HEK293 (cell line): Measurements from ENCODE around the gene LRFN4.
"Not testable (repeated sequence)": the region's sequence is repeated elsewhere in the genome, so short reads cannot be mapped to it uniquely, and the experiment has no call there.

ENCODE experiments used
- CTCF ChIA-PET: fragments of 350-600 bp; formaldehyde crosslinking; extraction: SDS; loops from one replicate; lab custom pipeline; 2021; ENCODE audit warnings: antibody characterized with exemption; lab: Yijun Ruan, JAX
- POLR2A ChIA-PET: fragments of 300-600 bp; formaldehyde crosslinking; extraction: SDS; loops from one replicate; lab custom pipeline; 2020; ENCODE audit warnings: antibody characterized with exemption, inconsistent platforms; lab: Yijun Ruan, JAX
- H3K27ac ChIP-seq: fragments of 200-500 bp; sonication (Bioruptor generic); 2 replicates; pipeline ENCODE4 v1.5.1; 2014; ENCODE audit warnings: low read depth, low read length, control low read depth, inconsistent platforms; ENCODE audit errors: extremely low read depth
- H3K36me3 ChIP-seq, 2 experiments: fragments of 200-500 bp in 1 of 2; sonication (Bioruptor generic) in 1 of 2; 1 replicate in 1 of 2; 2 replicates in 1 of 2; pipeline ENCODE4 v1.5.1; 2014 to 2017; ENCODE audit warnings: inconsistent platforms in 2 of 2, low read length in 2 of 2; ENCODE audit not compliant: control insufficient read depth in 2 of 2, insufficient read depth in 1 of 2
- H3K4me1 ChIP-seq: fragments of 200-500 bp; sonication (Bioruptor generic); 2 replicates; pipeline ENCODE4 v1.5.1; 2014; ENCODE audit warnings: mild to moderate bottlenecking, low read length, inconsistent platforms; ENCODE audit not compliant: control insufficient read depth, insufficient read depth
- H3K4me3 ChIP-seq: 2 replicates; pipeline ENCODE4 v1.5.1; 2011; ENCODE audit warnings: low read depth, mild to moderate bottlenecking, control low read depth, low read length, moderate library complexity
- H3K9me3 ChIP-seq: fragments of 200-500 bp; sonication (Bioruptor generic); 2 replicates; pipeline ENCODE4 v1.5.1; 2014; ENCODE audit warnings: low read depth, low read length, inconsistent platforms; ENCODE audit not compliant: control insufficient read depth, insufficient read depth
- BCL11A ChIP-seq: fragments of 450-650 bp; formaldehyde crosslinking; IDR thresholded peaks from 2 replicates; pipeline ENCODE4 v1.5.1; 2016; ENCODE audit warnings: low read depth, missing biosample characterization, missing genetic modification characterization
- PRDM1 ChIP-seq: fragments of 450-650 bp; formaldehyde crosslinking; IDR thresholded peaks from 2 replicates; pipeline ENCODE4; 2016; ENCODE audit warnings: missing biosample characterization, missing genetic modification characterization
- PRDM2 ChIP-seq: fragments of 450-650 bp; formaldehyde crosslinking; IDR thresholded peaks from 2 replicates; pipeline ENCODE4 v1.5.1; 2016; ENCODE audit warnings: missing biosample characterization, missing genetic modification characterization, borderline replicate concordance
- RBAK ChIP-seq: fragments of 450-650 bp; formaldehyde crosslinking; IDR thresholded peaks from 2 replicates; pipeline ENCODE4 v1.5.1; 2016; ENCODE audit warnings: missing biosample characterization, missing genetic modification characterization
- SP7 ChIP-seq: fragments of 450-650 bp; formaldehyde crosslinking; IDR thresholded peaks from 2 replicates; pipeline ENCODE4 v1.5.1; 2016; ENCODE audit warnings: missing biosample characterization, missing genetic modification characterization
- WT1 ChIP-seq: fragments of 450-650 bp; formaldehyde crosslinking; IDR thresholded peaks from 2 replicates; pipeline ENCODE4 v1.5.1; 2016; ENCODE audit warnings: missing biosample characterization, missing genetic modification characterization
- ZFP3 ChIP-seq: fragments of 450-650 bp; formaldehyde crosslinking; IDR thresholded peaks from 2 replicates; pipeline ENCODE4 v1.5.1; 2016; ENCODE audit warnings: low read depth, missing biosample characterization, missing genetic modification characterization
- ZNF112 ChIP-seq: fragments of 450-650 bp; formaldehyde crosslinking; IDR thresholded peaks from 2 replicates; pipeline ENCODE4 v1.5.0; 2017; ENCODE audit warnings: missing biosample characterization, missing genetic modification characterization
- ZNF146 ChIP-seq: fragments of 450-650 bp; formaldehyde crosslinking; IDR thresholded peaks from 2 replicates; pipeline ENCODE4 v1.5.1; 2016; ENCODE audit warnings: missing biosample characterization, missing genetic modification characterization
- ZNF175 ChIP-seq: fragments of 450-650 bp; formaldehyde crosslinking; IDR thresholded peaks from 2 replicates; pipeline ENCODE4 v1.5.1; 2016; ENCODE audit warnings: missing biosample characterization, missing genetic modification characterization
- ZNF239 ChIP-seq: fragments of 450-650 bp; formaldehyde crosslinking; IDR thresholded peaks from 2 replicates; pipeline ENCODE4 v1.5.1; 2016; ENCODE audit warnings: missing biosample characterization, missing genetic modification characterization
- ZNF335 ChIP-seq: fragments of 450-650 bp; formaldehyde crosslinking; conservative IDR thresholded peaks from 2 replicates; pipeline ENCODE4 v1.5.1; 2016; ENCODE audit warnings: missing biosample characterization, missing genetic modification characterization
- ZNF394 ChIP-seq: fragments of 450-650 bp; formaldehyde crosslinking; IDR thresholded peaks from 2 replicates; pipeline ENCODE4 v1.5.1; 2016; ENCODE audit warnings: missing biosample characterization, missing genetic modification characterization, mild to moderate bottlenecking, moderate library complexity, borderline replicate concordance
- ZNF530 ChIP-seq: fragments of 450-650 bp; formaldehyde crosslinking; IDR thresholded peaks from 2 replicates; pipeline ENCODE4 v1.5.1; 2016; ENCODE audit warnings: low read depth, missing biosample characterization, missing genetic modification characterization
- ZNF580 ChIP-seq: fragments of 450-650 bp; formaldehyde crosslinking; IDR thresholded peaks from 2 replicates; pipeline ENCODE4 v1.5.1; 2016; ENCODE audit warnings: missing biosample characterization, missing genetic modification characterization
- ZNF585B ChIP-seq: fragments of 450-650 bp; formaldehyde crosslinking; IDR thresholded peaks from 2 replicates; pipeline ENCODE4 v1.5.1; 2016; ENCODE audit warnings: missing biosample characterization, missing genetic modification characterization
- ZNF624 ChIP-seq: fragments of 450-650 bp; formaldehyde crosslinking; IDR thresholded peaks from 2 replicates; pipeline ENCODE4 v1.5.1; 2017; ENCODE audit warnings: missing biosample characterization, missing genetic modification characterization
- ZNF747 ChIP-seq: fragments of 450-650 bp; formaldehyde crosslinking; IDR thresholded peaks from 2 replicates; pipeline ENCODE4 v1.5.1; 2016; ENCODE audit warnings: missing biosample characterization, missing genetic modification characterization
- ZXDB ChIP-seq: fragments of 450-650 bp; formaldehyde crosslinking; IDR thresholded peaks from 2 replicates; pipeline ENCODE4 v1.5.1; 2016; ENCODE audit warnings: missing biosample characterization, missing genetic modification characterization
- TF ChIP-seq, protein P1 (sequence below): fragments of 450-650 bp; formaldehyde crosslinking; IDR thresholded peaks from 2 replicates; pipeline ENCODE4 v1.5.1; 2016; ENCODE audit warnings: missing biosample characterization, missing genetic modification characterization

The LRFN4 gene

DNA sequence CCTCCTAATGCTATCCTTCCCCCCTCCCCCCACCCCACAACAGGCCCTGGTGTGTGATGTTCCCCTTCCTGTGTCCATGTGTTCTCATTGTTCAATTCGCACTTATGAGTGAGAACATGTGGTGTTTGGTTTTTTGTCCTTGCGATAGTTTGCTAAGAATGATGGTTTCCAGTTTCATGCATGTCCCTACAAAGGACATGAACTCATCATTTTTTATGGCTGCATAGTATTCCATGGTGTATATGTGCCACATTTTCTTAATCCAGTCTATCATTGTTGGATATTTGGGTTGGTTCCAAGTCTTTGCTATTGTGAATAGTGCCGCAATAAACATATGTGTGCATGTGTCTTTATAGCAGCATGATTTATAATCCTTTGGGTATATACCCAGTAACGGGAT is 32.3 kb upstream of the LRFN4 start:
- H3K4me1 ChIP-seq, POLR2A ChIA-PET, CTCF ChIA-PET: not testable (repeated sequence)

DNA sequence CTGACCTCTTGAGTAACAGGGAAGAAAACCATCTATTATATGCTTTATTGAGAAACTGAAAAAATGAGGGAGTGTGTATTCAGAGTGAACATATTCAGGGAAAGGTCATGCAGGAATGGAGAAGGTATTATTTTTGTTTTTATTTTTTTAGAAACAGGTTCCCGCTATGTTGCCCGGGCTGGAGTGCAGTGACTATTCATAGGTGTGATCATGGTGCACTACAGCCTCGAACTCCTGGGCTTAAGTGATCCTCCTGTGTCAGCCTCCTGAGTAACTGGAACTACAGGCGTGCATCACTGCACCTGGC is 22.4 kb upstream of the LRFN4 start:
- no peak overlapping the region for H3K27ac ChIP-seq
- TF ChIP-seq ZNF585B (tag by site-specific recombination) (no peak), ZNF624 (tag by site-specific recombination) (no peak), BCL11A (tag by site-specific recombination) (0 out of 2 replicates have a peak, but pooled peaks have one; percentile 17), SP7 (tag by site-specific recombination) (0 out of 2 replicates have a peak, but pooled peaks have one; percentile 1), ZNF175 (no peak), PRDM2 (tag by site-specific recombination) (no peak), ZNF335 (tag by site-specific recombination) (no peak)
- ChIA-PET CTCF (interaction anchor here (0.8 to 3.4 kb wide), 16 partner anchors 8 to 470 kb away, joined by 3 to 62 read pairs (median 4); no protein-coding TSS in a partner anchor), POLR2A (interaction anchor here (0.9 to 1.0 kb wide), 2 partner anchors 89 to 157 kb away, joined by 3 to 4 read pairs; partner anchors contain the start of gene RBM4B)
- H3K4me3 ChIP-seq: no peak overlapping the region
- no peaks in the 10 kb centered on the region for H3K9me3 ChIP-seq
- H3K4me1 ChIP-seq: no peaks in the 10 kb centered on the region
- H3K36me3 ChIP-seq: peaks cover 0 to 10% of the 10 kb centered on the region in 2 experiments; a peak in 1 of 3 replicates

More for the DNA sequence above, 32.3 kb upstream of the LRFN4 start:
- H3K9me3 ChIP-seq, H3K4me3 ChIP-seq, H3K36me3 ChIP-seq, H3K27ac ChIP-seq: not testable (repeated sequence)
- TF ChIP-seq ZNF580: 0 out of 2 replicates have a peak, but pooled peaks have one; percentile 50
- peak; percentile 98 for TF ChIP-seq ZNF146

- peaks cover 0 to 10% of the 10 kb centered on the region in 2 experiments; a peak in 1 of 3 replicates for H3K36me3 ChIP-seq
- no peaks in the 10 kb centered on the region for H3K9me3 ChIP-seq
- no peak overlapping the region for H3K27ac ChIP-seq
- TF ChIP-seq ZNF747 (no peak), BCL11A (tag by site-specific recombination) (no peak), ZNF112 (no peak), WT1 (tag by site-specific recombination) (no peak), ZNF239 (tag by site-specific recombination) (no peak), ZFP3 (tag by site-specific recombination) (no peak), PRDM1 (no peak), ZNF394 (tag by site-specific recombination) (no peak), RBAK (tag by site-specific recombination) (no peak), ZNF530 (tag by site-specific recombination) (no peak), ZXDB (tag by site-specific recombination) (no peak)
- TF ChIP-seq, protein P1, sequence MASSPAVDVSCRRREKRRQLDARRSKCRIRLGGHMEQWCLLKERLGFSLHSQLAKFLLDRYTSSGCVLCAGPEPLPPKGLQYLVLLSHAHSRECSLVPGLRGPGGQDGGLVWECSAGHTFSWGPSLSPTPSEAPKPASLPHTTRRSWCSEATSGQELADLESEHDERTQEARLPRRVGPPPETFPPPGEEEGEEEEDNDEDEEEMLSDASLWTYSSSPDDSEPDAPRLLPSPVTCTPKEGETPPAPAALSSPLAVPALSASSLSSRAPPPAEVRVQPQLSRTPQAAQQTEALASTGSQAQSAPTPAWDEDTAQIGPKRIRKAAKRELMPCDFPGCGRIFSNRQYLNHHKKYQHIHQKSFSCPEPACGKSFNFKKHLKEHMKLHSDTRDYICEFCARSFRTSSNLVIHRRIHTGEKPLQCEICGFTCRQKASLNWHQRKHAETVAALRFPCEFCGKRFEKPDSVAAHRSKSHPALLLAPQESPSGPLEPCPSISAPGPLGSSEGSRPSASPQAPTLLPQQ (tag by site-specific recombination): no peak
- ChIA-PET POLR2A (interaction anchor here (0.9 to 1.0 kb wide), 2 partner anchors 90 to 157 kb away, joined by 3 to 4 read pairs; partner anchors contain the start of gene RBM4B), CTCF (interaction anchor here (0.8 to 3.4 kb wide), 14 partner anchors 7 to 425 kb away, joined by 4 to 62 read pairs (median 4); no protein-coding TSS in a partner anchor)
- H3K4me1 ChIP-seq: no peaks in the 10 kb centered on the region
- no peak overlapping the region for H3K4me3 ChIP-seq
Observed at GRCh38 chr11:66834943-66835342, 21.9 kb upstream of the LRFN4 start.
